K562 (cell line): ENCODE results near the gene TNFSF18. TPM values are rescaled to one million over a fixed set of nuclear protein-coding genes. Genes with fewer than 3 reads are reported as not detected.

Experiments
- ATAC-seq: fragments of 200-7000 bp; cut with Tn5 transposase; 3 replicates; pipeline ENCODE4 v1.9.1; 2020; ENCODE audit warnings: moderate library complexity
- BruUV-seq: library from RNA; stranded (reverse); fragments of 400-500 nt; replicated peaks from 2 replicates; lab custom pipeline; 2021; lab: Mats Ljungman, UMichigan
- CTCF ChIA-PET: fragments of 300-600 bp; formaldehyde crosslinking; extraction: SDS; loops from one replicate; lab custom pipeline; 2021; ENCODE audit warnings: low intra/inter-chr PET ratio; lab: Yijun Ruan, JAX
- POLR2A ChIA-PET: fragments of 300-600, 350-650 bp; sonication (Branson Sonifier 250); formaldehyde crosslinking; extraction: SDS; loops from one replicate; lab custom pipeline; 2021; ENCODE audit warnings: antibody characterized with exemption, inconsistent platforms; lab: Yijun Ruan, JAX
- DNase-seq, 4 experiments: peaks; one replicate each; pipeline versions ENCODE4 v3.0.0 to v3.0.0-alpha.2; 2011 to 2018; ENCODE audit warnings: low spot score in 3 of 4, mixed read lengths in 3 of 4; ENCODE audit errors: extremely low read depth in 1 of 4
- FAIRE-seq: peaks from 2 replicates; lab custom pipeline; 2011; peaks lifted over from hg19 to GRCh38; lab: Jason Lieb, UNC
- H2AFZ ChIP-seq: 2 replicates; pipeline ENCODE4 v1.6.0; 2011; ENCODE audit warnings: low read depth, low read length, control low read depth, inconsistent platforms
- H3K27ac ChIP-seq: fragments of 200-600 bp; 3 replicates; pipeline ENCODE4 v1.8.0; 2011; ENCODE audit warnings: low read depth, mild to moderate bottlenecking, control low read depth, inconsistent platforms, low read length, moderate library complexity, mixed read lengths; ENCODE audit errors: extremely low read depth
- H3K27me3 ChIP-seq, 2 experiments: fragments of 300-600 bp in 1 of 2; 2 replicates in 1 of 2; 3 replicates in 1 of 2; pipeline versions ENCODE4 v1.6.0 to v1.8.0; 2011; ENCODE audit warnings: inconsistent platforms in 2 of 2, low read length in 2 of 2, mild to moderate bottlenecking in 1 of 2, mixed read lengths in 1 of 2, moderate library complexity in 1 of 2; ENCODE audit not compliant: control insufficient read depth in 2 of 2, insufficient read depth in 2 of 2
- H3K36me3 ChIP-seq: fragments of 300-600 bp; 3 replicates; pipeline ENCODE4 v1.8.0; 2011; ENCODE audit warnings: mild to moderate bottlenecking, low read length, inconsistent platforms; ENCODE audit not compliant: control insufficient read depth, insufficient read depth
- H3K4me1 ChIP-seq, 2 experiments: fragments of 200-600 bp in 1 of 2; replicated peaks in 1 of 2; 2 replicates in 1 of 2; 3 replicates in 1 of 2; pipeline versions ENCODE4 v1.5.1 to v1.8.0; 2011; ENCODE audit warnings: inconsistent platforms in 2 of 2, low read length in 2 of 2, mild to moderate bottlenecking in 1 of 2, mixed read lengths in 1 of 2, moderate library complexity in 1 of 2; ENCODE audit not compliant: control insufficient read depth in 2 of 2, insufficient read depth in 2 of 2
- H3K4me2 ChIP-seq: 2 replicates; pipeline ENCODE4 v1.6.1; 2011; ENCODE audit warnings: low read length, control low read depth, inconsistent platforms, mixed read lengths; ENCODE audit not compliant: insufficient read depth
- H3K4me3 ChIP-seq: fragments of 200-600 bp; sonication (generic), shearing (Covaris generic); 2 replicates; pipeline ENCODE4 v1.5.1; 2016; ENCODE audit warnings: control low read depth, inconsistent platforms
- H3K79me2 ChIP-seq: fragments of 200-600 bp; 3 replicates; pipeline ENCODE4 v1.8.0; 2011; ENCODE audit warnings: low read length, inconsistent platforms; ENCODE audit not compliant: control insufficient read depth, insufficient read depth
- H3K9ac ChIP-seq, 2 experiments: 2 replicates each; pipeline versions ENCODE4 v1.6.0 to v1.6.1; 2011; ENCODE audit warnings: low read depth in 2 of 2, low read length in 2 of 2, control low read depth in 1 of 2, inconsistent platforms in 1 of 2, mild to moderate bottlenecking in 1 of 2, mixed read lengths in 1 of 2; ENCODE audit not compliant: insufficient read depth in 1 of 2
- H3K9me1 ChIP-seq: one replicate; pipeline ENCODE4 v1.6.0; 2011; ENCODE audit warnings: inconsistent platforms, mild to moderate bottlenecking, low read length, moderate library complexity; ENCODE audit not compliant: control insufficient read depth, insufficient read depth
- H3K9me3 ChIP-seq: replicated peaks from 2 replicates; pipeline ENCODE4 v1.5.1; 2011; ENCODE audit warnings: low read depth, low read length, inconsistent platforms; ENCODE audit not compliant: control insufficient read depth, insufficient read depth
- H4K20me1 ChIP-seq: replicated peaks from 2 replicates; pipeline ENCODE4 v1.6.1; 2011; ENCODE audit warnings: low read length, inconsistent platforms, mixed read lengths; ENCODE audit not compliant: control insufficient read depth, insufficient read depth
- CHAMP1 ChIP-seq: fragments of 450-650 bp; IDR thresholded peaks from 2 replicates; pipeline ENCODE4 v1.6.1; 2016; ENCODE audit warnings: mild to moderate bottlenecking
- CTCFL ChIP-seq: IDR thresholded peaks from 2 replicates; pipeline ENCODE4 v1.6.1; 2011; ENCODE audit warnings: borderline replicate concordance, low read depth, mild to moderate bottlenecking, moderate library complexity, low read length; ENCODE audit not compliant: insufficient read depth, poor library complexity, severe bottlenecking
- DMBX1 ChIP-seq: fragments of 250-450 bp; sonication (Bioruptor Pico); IDR thresholded peaks from 2 replicates; pipeline ENCODE4 v1.8.0; 2022; ENCODE audit warnings: inconsistent platforms, mild to moderate bottlenecking, moderate library complexity, borderline replicate concordance
- FOXP1 ChIP-seq: sonication (generic); formaldehyde crosslinking; IDR thresholded peaks from 2 replicates; pipeline ENCODE4 v1.8.0; 2022; ENCODE audit warnings: mild to moderate bottlenecking, missing genetic modification reagents
- MLX ChIP-seq, 2 experiments: fragments of 450-650 bp in 1 of 2; sonication (generic) in 1 of 2; formaldehyde crosslinking; conservative IDR thresholded peaks; 2 replicates each; pipeline versions ENCODE4 v1.4.0 to v1.8.1; 2020 to 2022; ENCODE audit warnings: mild to moderate bottlenecking in 1 of 2, missing genetic modification reagents in 1 of 2
- MTF1 ChIP-seq: fragments of 250-450 bp; sonication (Bioruptor Pico); IDR thresholded peaks from 2 replicates; pipeline ENCODE4 v1.9.0; 2021; ENCODE audit warnings: moderate library complexity, mild to moderate bottlenecking, inconsistent platforms, borderline replicate concordance
- SRSF7 ChIP-seq: fragments of 200-400 bp; formaldehyde crosslinking; optimal IDR thresholded peaks from 2 replicates; pipeline ENCODE3; 2017; ENCODE audit warnings: mild to moderate bottlenecking, low read depth, low read length
- TCF15 ChIP-seq: fragments of 250-450 bp; sonication (Bioruptor Pico); IDR thresholded peaks from 2 replicates; pipeline ENCODE4 v1.8.0; 2022; ENCODE audit warnings: moderate library complexity, mild to moderate bottlenecking, inconsistent platforms
- TOE1 ChIP-seq, 2 experiments: fragments of 450-650 bp in 1 of 2; sonication (generic) in 1 of 2; formaldehyde crosslinking in 1 of 2; IDR thresholded peaks; 2 replicates each; pipeline versions ENCODE4 v1.7.1 to v1.8.0; 2016 to 2022; ENCODE audit warnings: borderline replicate concordance in 2 of 2, mild to moderate bottlenecking in 2 of 2, antibody characterized with exemption in 1 of 2, inconsistent platforms in 1 of 2, low read depth in 1 of 2, missing genetic modification reagents in 1 of 2, moderate library complexity in 1 of 2
- ZNF197 ChIP-seq: fragments of 200-800 bp; sonication (Bioruptor generic); IDR thresholded peaks from 2 replicates; pipeline ENCODE4 v1.6.1; 2016; ENCODE audit warnings: low read depth, missing genetic modification characterization, missing compliant biosample characterization
- ZNF280A ChIP-seq: fragments of 450-650 bp; IDR thresholded peaks from 2 replicates; pipeline ENCODE4 v1.6.1; 2018; ENCODE audit warnings: mild to moderate bottlenecking, low read depth; ENCODE audit not compliant: partially characterized antibody
- ZNF311 ChIP-seq: fragments of 250-450 bp; sonication (Bioruptor Pico); IDR thresholded peaks from 2 replicates; pipeline ENCODE4 v1.4.0; 2020; ENCODE audit warnings: mild to moderate bottlenecking, moderate library complexity
- ZNF75A ChIP-seq: fragments of 450-650 bp; formaldehyde crosslinking; IDR thresholded peaks from 2 replicates; pipeline ENCODE4 v1.4.0; 2020; ENCODE audit warnings: mild to moderate bottlenecking
- WGBS: fragments of 100-300 bp; shearing (Covaris generic); methylation state at CpG from one replicate; pipeline ENCODE4 v1.1.6; 2016; ENCODE audit warnings: low coverage, mixed read lengths; ENCODE audit not compliant: insufficient coverage; ENCODE audit errors: missing lambda C conversion rate; 5-methylcytosine and 5-hydroxymethylcytosine counted together
- in situ Hi-C: fragments of 300-500 bp; cut with MboI; formaldehyde crosslinking; loops from 4 replicates; pipeline ENCODE4 v1.15.0; 2018; ENCODE audit warnings: inconsistent platforms, mixed read lengths
- intact Hi-C: fragments of 100-400 bp; cut with micrococcal nuclease; formaldehyde crosslinking; loops from 2 replicates; pipeline ENCODE4 v1.14.2; 2022
- polyA plus RNA-seq, 8 experiments: library from polyadenylated mRNA; depleted of rRNA in 4 of 8; stranded (reverse) in 5 of 8; unstranded in 3 of 8; fragments of >200 nt; fragmentation: Nextera tagmentation in 2 of 8; fragmentation: Illumina TruSeq in 1 of 8; extraction: Ambion mirVana in 2 of 8; extraction: Trizol in 1 of 8; gene quantifications; 2 replicates each; pipeline versions ENCODE4 v1.2.1 to v1.2.3, GENCODE V29; 2011 to 2014; ENCODE audit warnings: inconsistent platforms in 1 of 8, missing spikeins in 1 of 8
- total RNA-seq, 7 experiments: library from RNA; depleted of rRNA in 6 of 7; stranded (reverse); fragments of >200 nt in 6 of 7; fragmentation: Illumina TruSeq in 2 of 7; extraction: Trizol in 2 of 7; gene quantifications; 2 replicates each; pipeline versions ENCODE4 v1.2.1 to v1.2.3, GENCODE V29; 2011 to 2021; ENCODE audit warnings: low replicate concordance in 1 of 7

TNFSF18 gene
- total and polyA plus RNA-seq, 9 of the 15 experiments (the other 6 are each of a cell fraction or from before 2014, with no cell fraction given): not detected

GRCh38 chr1:172993640-172994039 lies 57.1 kb downstream of the TNFSF18 start:
- no peaks in the 10 kb centered on the region for H3K27me3 ChIP-seq
- BruUV-seq: no TSS peak
- ATAC-seq: no peak

More at GRCh38 chr1:172993640-172994039, 57.1 kb downstream of the TNFSF18 start:
- FAIRE-seq (no peak), DNase-seq (no peak)
- Histone ChIP-seq H3K27ac (no peak overlapping the region), H3K79me2 (no peaks in the 10 kb centered on the region), H3K4me2 (no peak overlapping the region), H3K4me3 (no peak overlapping the region), H3K4me1 (no peaks in the 10 kb centered on the region), H4K20me1 (no peaks in the 10 kb centered on the region), H3K36me3 (no peaks in the 10 kb centered on the region), H3K9ac (no peak overlapping the region), H3K9me3 (no peaks in the 10 kb centered on the region), H2AFZ (no peak overlapping the region), H3K9me1 (no peaks in the 10 kb centered on the region)
- ChIA-PET CTCF (no interaction called here), POLR2A (no interaction called here)
- in situ Hi-C loops (no loop called here), intact Hi-C loops (no loop called here)
- TF ChIP-seq ZNF75A (CRISPR knock-in tag): no peak
- no peak for TF ChIP-seq ZNF311 (CRISPR knock-in tag)
- TF ChIP-seq ZNF197 (CRISPR knock-in tag): no peak
- no peak for TF ChIP-seq SRSF7
- no peak for TF ChIP-seq MLX (CRISPR knock-in tag; conservative IDR thresholded peaks at IDR 0.05)
- TF ChIP-seq FOXP1 (CRISPR knock-in tag): no peak
- TF ChIP-seq ZNF280A: no peak
- no peak for TF ChIP-seq TCF15
- no peak for TF ChIP-seq CTCFL
- TF ChIP-seq MTF1 (CRISPR knock-in tag): no peak
- no peak for TF ChIP-seq DMBX1
- TF ChIP-seq TOE1 (IDR thresholded peaks at IDR 0.05; ENCODE audit: borderline replicate concordance): no peak
- TF ChIP-seq TOE1 (CRISPR knock-in tag; IDR thresholded peaks at IDR 0.05; ENCODE audit: borderline replicate concordance, low read depth): no peak
- TF ChIP-seq CHAMP1: no peak
- 0% methylated on average over 2 of the region's 2 CpGs for WGBS
